ENCODE data around the gene TNRC6A.

TNRC6A gene

DNA sequence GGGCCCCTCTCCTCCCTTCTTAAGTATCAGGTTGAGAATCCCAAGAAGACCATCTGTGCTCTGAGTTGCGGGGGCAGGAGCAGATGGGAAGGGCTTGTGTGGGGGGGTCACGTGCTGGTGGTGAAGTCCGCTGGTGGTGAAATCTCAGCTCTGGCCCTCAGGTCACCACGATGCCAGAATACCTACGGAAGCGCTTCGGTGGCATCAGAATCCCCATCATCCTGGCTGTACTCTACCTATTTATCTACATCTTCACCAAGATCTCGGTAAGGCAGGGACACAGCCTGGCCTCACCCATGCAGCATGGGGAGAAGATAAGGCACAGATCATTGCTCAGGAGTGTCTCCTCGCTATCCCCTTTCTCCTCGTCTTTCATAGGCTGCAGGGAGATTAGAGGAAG is 146.0 kb downstream of the TNRC6A start:
- Mint-ChIP-seq H3K36me3 (no peaks in the 10 kb centered on the region), H3K27ac (no peak overlapping the region), H3K27me3 (peaks cover 35% of the 10 kb centered on the region), H3K4me3 (no peak overlapping the region), H3K4me1 (no peaks in the 10 kb centered on the region), H3K9me3 (peaks cover 3% of the 10 kb centered on the region)
- ATAC-seq: no peak
